ENCODE measurements around the gene CCDC158.

GRCh38 chr4:76339364-76339763, 81.6 kb downstream of the CCDC158 start:
- TF ChIP-seq, protein P1, sequence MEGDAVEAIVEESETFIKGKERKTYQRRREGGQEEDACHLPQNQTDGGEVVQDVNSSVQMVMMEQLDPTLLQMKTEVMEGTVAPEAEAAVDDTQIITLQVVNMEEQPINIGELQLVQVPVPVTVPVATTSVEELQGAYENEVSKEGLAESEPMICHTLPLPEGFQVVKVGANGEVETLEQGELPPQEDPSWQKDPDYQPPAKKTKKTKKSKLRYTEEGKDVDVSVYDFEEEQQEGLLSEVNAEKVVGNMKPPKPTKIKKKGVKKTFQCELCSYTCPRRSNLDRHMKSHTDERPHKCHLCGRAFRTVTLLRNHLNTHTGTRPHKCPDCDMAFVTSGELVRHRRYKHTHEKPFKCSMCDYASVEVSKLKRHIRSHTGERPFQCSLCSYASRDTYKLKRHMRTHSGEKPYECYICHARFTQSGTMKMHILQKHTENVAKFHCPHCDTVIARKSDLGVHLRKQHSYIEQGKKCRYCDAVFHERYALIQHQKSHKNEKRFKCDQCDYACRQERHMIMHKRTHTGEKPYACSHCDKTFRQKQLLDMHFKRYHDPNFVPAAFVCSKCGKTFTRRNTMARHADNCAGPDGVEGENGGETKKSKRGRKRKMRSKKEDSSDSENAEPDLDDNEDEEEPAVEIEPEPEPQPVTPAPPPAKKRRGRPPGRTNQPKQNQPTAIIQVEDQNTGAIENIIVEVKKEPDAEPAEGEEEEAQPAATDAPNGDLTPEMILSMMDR (IDR thresholded peaks at IDR 0.05): no peak
- TF ChIP-seq POLR2A (IDR thresholded peaks at IDR 0.05): no peak

Measured in Peyer's patch (tissue), 4 donors.